ENCODE data around the gene TAS2R31. TPM values are rescaled to one million over a fixed set of nuclear protein-coding genes. Genes with fewer than 3 reads are reported as not detected.

The TAS2R31 gene, protein sequence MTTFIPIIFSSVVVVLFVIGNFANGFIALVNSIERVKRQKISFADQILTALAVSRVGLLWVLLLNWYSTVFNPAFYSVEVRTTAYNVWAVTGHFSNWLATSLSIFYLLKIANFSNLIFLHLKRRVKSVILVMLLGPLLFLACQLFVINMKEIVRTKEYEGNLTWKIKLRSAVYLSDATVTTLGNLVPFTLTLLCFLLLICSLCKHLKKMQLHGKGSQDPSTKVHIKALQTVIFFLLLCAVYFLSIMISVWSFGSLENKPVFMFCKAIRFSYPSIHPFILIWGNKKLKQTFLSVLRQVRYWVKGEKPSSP
- polyA plus RNA-seq (2013, experiment 1 of 2), result 0.15 TPM
- 0.29 TPM for polyA plus RNA-seq (2013, experiment 2 of 2)

DNA sequence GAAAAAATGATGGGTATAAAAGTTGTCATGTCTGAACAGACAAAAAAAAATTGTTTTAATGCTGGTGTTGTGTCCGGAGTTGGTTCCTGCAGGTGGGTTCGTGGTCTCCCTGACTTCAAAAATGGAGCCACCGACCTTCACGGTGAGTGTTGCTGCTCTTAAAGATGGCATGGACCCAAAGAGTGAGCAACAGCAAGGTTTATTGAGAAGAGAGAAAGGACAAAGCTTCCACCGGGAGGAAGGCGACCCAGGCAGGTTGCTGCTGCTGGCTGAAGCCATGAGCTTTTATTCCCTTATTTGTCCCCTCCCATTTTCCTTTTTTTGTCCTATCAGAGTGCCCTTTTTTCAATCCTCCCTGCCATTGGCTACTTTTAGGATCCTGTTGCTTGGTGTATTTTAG, at the start of gene TAS2R31:
Gene TAS2R31 (minus strand): TSS at position 101 of the 400 bp plus-strand sequence. CDS start 72 bp downstream, at position 29.
- Histone ChIP-seq H2BK12ac (ENCODE audit: low read length) (no peak within 1 kb of the TSS), H3K4ac (ENCODE audit: low read length) (no peak within 1 kb of the TSS), H3K18ac (ENCODE audit: low read length) (no peak within 1 kb of the TSS), H3K4me1 (ENCODE audit: control insufficient read depth in 2 of 2, insufficient read depth in 1 of 2, low read depth in 1 of 2, low read length in 2 of 2) (no peaks in the 10 kb centered on the region), H2BK120ac (ENCODE audit: low read depth, low read length) (no peak within 1 kb of the TSS), H2BK15ac (ENCODE audit: low read length) (no peak within 1 kb of the TSS), H3K4me2 (ENCODE audit: insufficient read depth, low read length, poor library complexity, severe bottlenecking) (no peak within 1 kb of the TSS), H3K9me3 (replicated peaks in 1 of 2; ENCODE audit: control insufficient read depth in 2 of 2, insufficient read depth in 1 of 2, low read depth in 1 of 2, low read length in 2 of 2) (peaks cover 0 to 9% of the 10 kb centered on the region in 2 donors), H2AFZ (ENCODE audit: low read length) (no peak within 1 kb of the TSS), H3K79me1 (ENCODE audit: low read depth, low read length) (no peaks in the 10 kb centered on the region), H3K36me3 (replicated peaks in 1 of 2; ENCODE audit: control insufficient read depth in 2 of 2, insufficient read depth in 2 of 2, low read length in 2 of 2) (peaks cover 2 to 29% of the 10 kb centered on the region in 2 donors), H3K27me3 (ENCODE audit: control insufficient read depth in 3 of 3, insufficient read depth in 3 of 3, low read depth in 1 of 3, low read length in 3 of 3) (no peaks in the 10 kb centered on the region), H3K23ac (ENCODE audit: low read depth, low read length, poor library complexity) (no peak within 1 kb of the TSS), H3K14ac (ENCODE audit: low read length) (no peak within 1 kb of the TSS), H2AK5ac (ENCODE audit: low read depth, low read length) (no peak within 1 kb of the TSS), H3K9ac (ENCODE audit: low read depth, low read length, poor library complexity) (no peak within 1 kb of the TSS), H3K27ac (replicated peaks; ENCODE audit: low read length) (no peak within 1 kb of the TSS), H4K8ac (ENCODE audit: low read depth, low read length) (no peak within 1 kb of the TSS), H3K4me3 (ENCODE audit: low read length in 2 of 2) (no peak within 1 kb of the TSS), H2BK5ac (ENCODE audit: low read length) (no peak within 1 kb of the TSS), H4K91ac (ENCODE audit: low read depth, low read length, poor library complexity) (no peak within 1 kb of the TSS)
- DNase-seq (ENCODE audit: low spot score), result no peak
- WGBS, 2 donors (ENCODE audit: extremely low coverage in 2 of 2, insufficient read length in 2 of 2, insufficient replicate concordance in 1 of 2), result no CpG with 5 or more reads among the region's 6 CpGs

DNA sequence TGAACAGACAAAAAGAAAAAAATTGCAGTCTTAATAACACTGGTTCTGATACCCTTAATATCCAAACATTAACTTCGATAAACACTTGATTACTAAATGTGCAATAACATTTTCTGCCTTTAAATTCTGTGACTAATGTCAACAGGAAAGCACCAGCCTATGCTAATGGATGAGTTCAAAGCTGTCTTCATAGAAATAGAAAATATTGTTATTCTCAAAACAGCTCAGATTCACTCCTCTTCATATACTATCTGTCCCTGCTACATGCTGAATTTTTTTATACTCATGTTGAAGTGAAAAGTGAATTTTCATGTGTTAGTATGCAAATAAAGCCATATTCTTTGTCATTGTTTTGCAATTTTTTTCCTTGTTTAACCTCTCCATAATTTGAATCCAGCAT, 47.0 kb upstream of the TAS2R31 start:
- H2BK12ac ChIP-seq (ENCODE audit: low read length), result no peak overlapping the region

GRCh38 chr12:11075642-11076041, 44.4 kb upstream of the TAS2R31 start:
- H3K4me3 ChIP-seq (ENCODE audit: low read length in 2 of 2), result no peak overlapping the region
- DNase-seq (ENCODE audit: low spot score), result no peak
- H3K4ac ChIP-seq (ENCODE audit: low read length), result no peak overlapping the region
- H4K91ac ChIP-seq (ENCODE audit: low read depth, low read length, poor library complexity), result no peak overlapping the region
- H2BK12ac ChIP-seq (ENCODE audit: low read length), result no peak overlapping the region
- no peak overlapping the region for H4K8ac ChIP-seq (ENCODE audit: low read depth, low read length)
- no peak overlapping the region for H2BK15ac ChIP-seq (ENCODE audit: low read length)
- H3K23ac ChIP-seq (ENCODE audit: low read depth, low read length, poor library complexity), result no peak overlapping the region
- H2BK5ac ChIP-seq (ENCODE audit: low read length), result no peak overlapping the region
- no peak overlapping the region for H3K18ac ChIP-seq (ENCODE audit: low read length)
- peaks cover 0 to 5% of the 10 kb centered on the region in 2 donors for H3K9me3 ChIP-seq (replicated peaks in 1 of 2; ENCODE audit: control insufficient read depth in 2 of 2, insufficient read depth in 1 of 2, low read depth in 1 of 2, low read length in 2 of 2)
- H3K27me3 ChIP-seq (ENCODE audit: control insufficient read depth in 3 of 3, insufficient read depth in 3 of 3, low read depth in 1 of 3, low read length in 3 of 3), result no peaks in the 10 kb centered on the region
- no peak overlapping the region for H2AFZ ChIP-seq (ENCODE audit: low read length)
- no peak overlapping the region for H3K14ac ChIP-seq (ENCODE audit: low read length)
- no peak overlapping the region for H3K4me2 ChIP-seq (ENCODE audit: insufficient read depth, low read length, poor library complexity, severe bottlenecking)
- H2BK120ac ChIP-seq (ENCODE audit: low read depth, low read length), result no peak overlapping the region
- no peaks in the 10 kb centered on the region for H3K4me1 ChIP-seq (ENCODE audit: control insufficient read depth in 2 of 2, insufficient read depth in 1 of 2, low read depth in 1 of 2, low read length in 2 of 2)
- H3K27ac ChIP-seq (replicated peaks; ENCODE audit: low read length), result no peak overlapping the region
- H3K9ac ChIP-seq (ENCODE audit: low read depth, low read length, poor library complexity), result no peak overlapping the region
- no CpG with 5 or more reads among the region's 3 CpGs for WGBS, 2 donors (ENCODE audit: extremely low coverage in 2 of 2, insufficient read length in 2 of 2, insufficient replicate concordance in 1 of 2)
- H3K79me1 ChIP-seq (ENCODE audit: low read depth, low read length), result no peaks in the 10 kb centered on the region
- H2AK5ac ChIP-seq (ENCODE audit: low read depth, low read length), result no peak overlapping the region
- H3K36me3 ChIP-seq (replicated peaks in 1 of 2; ENCODE audit: control insufficient read depth in 2 of 2, insufficient read depth in 2 of 2, low read length in 2 of 2), result peaks cover 0 to 7% of the 10 kb centered on the region in 2 donors

More for the DNA sequence above, 47.0 kb upstream of the TAS2R31 start:
- H2BK15ac ChIP-seq (ENCODE audit: low read length), result no peak overlapping the region
- no peak overlapping the region for H2BK5ac ChIP-seq (ENCODE audit: low read length)
- no peak overlapping the region for H2BK120ac ChIP-seq (ENCODE audit: low read depth, low read length)
- no peaks in the 10 kb centered on the region for H3K36me3 ChIP-seq (replicated peaks in 1 of 2; ENCODE audit: control insufficient read depth in 2 of 2, insufficient read depth in 2 of 2, low read length in 2 of 2)
- H3K9ac ChIP-seq (ENCODE audit: low read depth, low read length, poor library complexity), result no peak overlapping the region
- no peak overlapping the region for H3K27ac ChIP-seq (replicated peaks; ENCODE audit: low read length)
- peaks cover 0 to 10% of the 10 kb centered on the region in 2 donors for H3K9me3 ChIP-seq (replicated peaks in 1 of 2; ENCODE audit: control insufficient read depth in 2 of 2, insufficient read depth in 1 of 2, low read depth in 1 of 2, low read length in 2 of 2)
- H3K23ac ChIP-seq (ENCODE audit: low read depth, low read length, poor library complexity), result no peak overlapping the region
- H3K4me1 ChIP-seq (ENCODE audit: control insufficient read depth in 2 of 2, insufficient read depth in 1 of 2, low read depth in 1 of 2, low read length in 2 of 2), result no peaks in the 10 kb centered on the region
- H3K4ac ChIP-seq (ENCODE audit: low read length), result no peak overlapping the region
- no peak overlapping the region for H2AFZ ChIP-seq (ENCODE audit: low read length)
- no peak for DNase-seq (ENCODE audit: low spot score)
- no peak overlapping the region for H3K18ac ChIP-seq (ENCODE audit: low read length)
- no peak overlapping the region for H4K91ac ChIP-seq (ENCODE audit: low read depth, low read length, poor library complexity)
- no peaks in the 10 kb centered on the region for H3K27me3 ChIP-seq (ENCODE audit: control insufficient read depth in 3 of 3, insufficient read depth in 3 of 3, low read depth in 1 of 3, low read length in 3 of 3)
- WGBS, 2 donors (ENCODE audit: extremely low coverage in 2 of 2, insufficient read length in 2 of 2, insufficient replicate concordance in 1 of 2), result no CpG with 5 or more reads among the region's 1 CpG
- H3K14ac ChIP-seq (ENCODE audit: low read length), result no peak overlapping the region
- no peak overlapping the region for H3K4me3 ChIP-seq (ENCODE audit: low read length in 2 of 2)
- H3K4me2 ChIP-seq (ENCODE audit: insufficient read depth, low read length, poor library complexity, severe bottlenecking), result no peak overlapping the region
- no peak overlapping the region for H4K8ac ChIP-seq (ENCODE audit: low read depth, low read length)
- H3K79me1 ChIP-seq (ENCODE audit: low read depth, low read length), result no peaks in the 10 kb centered on the region
- no peak overlapping the region for H2AK5ac ChIP-seq (ENCODE audit: low read depth, low read length)

- DNase-seq (ENCODE audit: low spot score), result no peak
- H4K8ac ChIP-seq (ENCODE audit: low read depth, low read length), result no peak overlapping the region
- WGBS, 2 donors (ENCODE audit: extremely low coverage in 2 of 2, insufficient read length in 2 of 2, insufficient replicate concordance in 1 of 2), result no CpG with 5 or more reads among the region's 4 CpGs
These were observed 40.2 kb upstream of the TAS2R31 start for GRCh38 chr12:11071414-11071813.

More at GRCh38 chr12:11071414-11071813, 40.2 kb upstream of the TAS2R31 start:
- H3K4ac ChIP-seq (ENCODE audit: low read length), result no peak overlapping the region
- no peak overlapping the region for H2BK120ac ChIP-seq (ENCODE audit: low read depth, low read length)
- H2AFZ ChIP-seq (ENCODE audit: low read length), result no peak overlapping the region
- no peaks in the 10 kb centered on the region for H3K27me3 ChIP-seq (ENCODE audit: control insufficient read depth in 3 of 3, insufficient read depth in 3 of 3, low read depth in 1 of 3, low read length in 3 of 3)
- H2AK5ac ChIP-seq (ENCODE audit: low read depth, low read length), result no peak overlapping the region
- no peak overlapping the region for H4K91ac ChIP-seq (ENCODE audit: low read depth, low read length, poor library complexity)
- H3K23ac ChIP-seq (ENCODE audit: low read depth, low read length, poor library complexity), result no peak overlapping the region
- no peak overlapping the region for H3K9ac ChIP-seq (ENCODE audit: low read depth, low read length, poor library complexity)
- H3K36me3 ChIP-seq (replicated peaks in 1 of 2; ENCODE audit: control insufficient read depth in 2 of 2, insufficient read depth in 2 of 2, low read length in 2 of 2), result peaks cover 0 to 7% of the 10 kb centered on the region in 2 donors
- H2BK12ac ChIP-seq (ENCODE audit: low read length), result no peak overlapping the region
- no peak overlapping the region for H3K4me2 ChIP-seq (ENCODE audit: insufficient read depth, low read length, poor library complexity, severe bottlenecking)
- H3K14ac ChIP-seq (ENCODE audit: low read length), result no peak overlapping the region
- H2BK5ac ChIP-seq (ENCODE audit: low read length), result no peak overlapping the region
- H3K27ac ChIP-seq (replicated peaks; ENCODE audit: low read length), result no peak overlapping the region
- H3K4me3 ChIP-seq (ENCODE audit: low read length in 2 of 2), result no peak overlapping the region
- no peak overlapping the region for H3K18ac ChIP-seq (ENCODE audit: low read length)
- no peak overlapping the region for H2BK15ac ChIP-seq (ENCODE audit: low read length)
- H3K4me1 ChIP-seq (ENCODE audit: control insufficient read depth in 2 of 2, insufficient read depth in 1 of 2, low read depth in 1 of 2, low read length in 2 of 2), result no peaks in the 10 kb centered on the region
- H3K9me3 ChIP-seq (replicated peaks in 1 of 2; ENCODE audit: control insufficient read depth in 2 of 2, insufficient read depth in 1 of 2, low read depth in 1 of 2, low read length in 2 of 2), result no peaks in the 10 kb centered on the region
- H3K79me1 ChIP-seq (ENCODE audit: low read depth, low read length), result no peaks in the 10 kb centered on the region
